ENCODE results near the gene PTPRG.

The PTPRG gene

GRCh38 chr3:62192891-62193290 lies 631.5 kb downstream of the PTPRG start:
- no peak overlapping the region for H3K4me3 ChIP-seq (ENCODE audit: control insufficient read depth, low read depth, low read length)
- TF ChIP-seq CTCF (conservative IDR thresholded peaks at IDR 0.05; ENCODE audit: control insufficient read depth, insufficient read depth, low read depth, low read length) = no peak
- no peak for DNase-seq (ENCODE audit: low read depth)

GRCh38 chr3:62193586-62194345 lies 632.4 kb downstream of the PTPRG start:
- DNase-seq (ENCODE audit: low read depth) = no peak
- no peak for TF ChIP-seq CTCF (conservative IDR thresholded peaks at IDR 0.05; ENCODE audit: control insufficient read depth, insufficient read depth, low read depth, low read length)
- no peak overlapping the region for H3K4me3 ChIP-seq (ENCODE audit: control insufficient read depth, low read depth, low read length)

- no peak overlapping the region for H3K4me3 ChIP-seq (ENCODE audit: control insufficient read depth, low read depth, low read length)
- no peak for DNase-seq (ENCODE audit: low read depth)
- TF ChIP-seq CTCF (conservative IDR thresholded peaks at IDR 0.05; ENCODE audit: control insufficient read depth, insufficient read depth, low read depth, low read length) = no peak
Measured at GRCh38 chr3:62197350-62198012, 636.1 kb downstream of the PTPRG start.

- H3K4me3 ChIP-seq (ENCODE audit: control insufficient read depth, low read depth, low read length) = no peak overlapping the region
- no peak for DNase-seq (ENCODE audit: low read depth)
- TF ChIP-seq CTCF (conservative IDR thresholded peaks at IDR 0.05; ENCODE audit: control insufficient read depth, insufficient read depth, low read depth, low read length) = no peak
Measured at GRCh38 chr3:62199126-62199525, 637.8 kb downstream of the PTPRG start.

GRCh38 chr3:62201438-62202035 lies 640.2 kb downstream of the PTPRG start:
- DNase-seq (ENCODE audit: low read depth) = peak; percentile 52
- TF ChIP-seq CTCF (conservative IDR thresholded peaks at IDR 0.05; ENCODE audit: control insufficient read depth, insufficient read depth, low read depth, low read length) = peak; percentile 59
- H3K4me3 ChIP-seq (ENCODE audit: control insufficient read depth, low read depth, low read length) = no peak overlapping the region

- no peak overlapping the region for H3K4me3 ChIP-seq (ENCODE audit: control insufficient read depth, low read depth, low read length)
- no peak for DNase-seq (ENCODE audit: low read depth)
- no peak for TF ChIP-seq CTCF (conservative IDR thresholded peaks at IDR 0.05; ENCODE audit: control insufficient read depth, insufficient read depth, low read depth, low read length)
Measured at GRCh38 chr3:62203152-62203551, 641.8 kb downstream of the PTPRG start.
